Subcutaneous abdominal adipose tissue (tissue), 5 donors: ENCODE measurements around the gene ZPR1.

Experiments
- H3K27ac ChIP-seq: one replicate; pipeline ENCODE4 v1.7.0; 2013; ENCODE audit warnings: low read depth, mild to moderate bottlenecking, inconsistent platforms, low read length, moderate library complexity
- H3K27me3 ChIP-seq, 5 donors: one replicate each; pipeline ENCODE4 v1.7.0; 2013; ENCODE audit warnings: low read length in 5 of 5, inconsistent platforms in 1 of 5; ENCODE audit not compliant: control insufficient read depth in 5 of 5, insufficient read depth in 4 of 5
- H3K36me3 ChIP-seq, 5 donors: one replicate each; pipeline ENCODE4 v1.7.0; 2013; ENCODE audit warnings: low read length in 5 of 5; ENCODE audit not compliant: control insufficient read depth in 5 of 5, insufficient read depth in 5 of 5
- H3K4me1 ChIP-seq, 5 donors: one replicate each; pipeline ENCODE4 v1.7.0; 2013; ENCODE audit warnings: low read length in 5 of 5, mild to moderate bottlenecking in 3 of 5, moderate library complexity in 1 of 5; ENCODE audit not compliant: control insufficient read depth in 5 of 5, insufficient read depth in 5 of 5
- H3K4me3 ChIP-seq, 5 donors: one replicate each; pipeline ENCODE4 v1.7.0; 2013; ENCODE audit warnings: low read length in 5 of 5, low read depth in 1 of 5
- H3K9ac ChIP-seq, 5 donors: one replicate each; pipeline ENCODE4 v1.7.0; 2013; ENCODE audit warnings: low read length in 5 of 5, mild to moderate bottlenecking in 4 of 5, moderate library complexity in 3 of 5
- H3K9me3 ChIP-seq, 5 donors: one replicate each; pipeline ENCODE4 v1.7.0; 2013; ENCODE audit warnings: low read length in 5 of 5; ENCODE audit not compliant: control insufficient read depth in 5 of 5
- donor health status: healthy.
- donor health status: healthy.
- donor health status: healthy.
- donor health status: healthy.
- donor health status: healthy.

The ZPR1 gene

DNA sequence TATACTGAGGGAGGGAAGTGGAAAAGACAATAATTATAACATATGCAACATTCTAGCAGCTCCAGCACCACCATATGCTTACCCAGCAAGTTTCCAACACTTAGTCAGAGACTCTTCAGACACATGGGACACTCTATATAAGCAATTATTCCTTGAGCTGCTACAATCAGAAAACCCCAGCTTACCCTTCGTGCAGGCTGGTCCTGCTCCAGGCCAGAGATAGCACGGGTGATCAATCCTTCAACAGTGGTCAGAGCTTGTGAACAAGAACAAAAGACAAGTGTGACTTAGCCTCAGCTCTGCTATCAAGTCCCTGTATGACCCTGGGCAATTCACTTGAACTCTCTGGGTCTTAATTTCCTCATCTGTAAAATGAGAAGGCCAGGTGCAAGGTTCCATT is 1.5 kb downstream of the ZPR1 start:
- H3K9ac ChIP-seq = peak overlapping the region in 1 of 5 donors; percentile 92
- H3K4me1 ChIP-seq = peaks cover 11 to 25% (median 23%) of the 10 kb centered on the region in 5 donors
- H3K36me3 ChIP-seq = peaks cover 18 to 52% (median 43%) of the 10 kb centered on the region in 5 donors
- H3K27ac ChIP-seq = no peak overlapping the region
- H3K4me3 ChIP-seq = peak overlapping the region in 1 of 5 donors; percentile 84
- H3K9me3 ChIP-seq = no peaks in the 10 kb centered on the region
- H3K27me3 ChIP-seq = no peaks in the 10 kb centered on the region

DNA sequence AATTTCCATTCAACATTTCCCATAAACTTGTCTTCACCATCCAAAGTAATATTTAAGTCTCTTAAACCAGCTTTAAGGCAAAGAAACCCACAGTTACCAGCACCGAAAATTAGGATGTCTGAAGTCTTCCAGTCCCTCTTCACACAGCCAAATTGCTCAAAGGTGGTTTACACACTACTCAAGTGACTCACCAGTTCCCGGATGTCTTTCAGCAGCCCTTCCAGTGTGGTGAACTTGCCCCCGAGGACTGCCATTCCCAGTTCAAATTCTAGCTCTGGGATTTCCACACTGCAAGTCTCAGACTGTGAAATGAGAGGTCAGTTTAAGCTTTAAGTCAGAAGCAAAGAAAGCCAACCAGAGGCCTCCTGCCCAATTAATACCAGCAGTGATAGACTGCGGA is 5.1 kb downstream of the ZPR1 start:
- H3K9me3 ChIP-seq = no peaks in the 10 kb centered on the region
- peaks cover 7 to 13% (median 12%) of the 10 kb centered on the region in 5 donors for H3K4me1 ChIP-seq
- H3K9ac ChIP-seq = no peak overlapping the region
- no peak overlapping the region for H3K4me3 ChIP-seq
- no peak overlapping the region for H3K27ac ChIP-seq
- peaks cover 37 to 85% (median 73%) of the 10 kb centered on the region in 5 donors for H3K36me3 ChIP-seq
- H3K27me3 ChIP-seq = no peaks in the 10 kb centered on the region

DNA sequence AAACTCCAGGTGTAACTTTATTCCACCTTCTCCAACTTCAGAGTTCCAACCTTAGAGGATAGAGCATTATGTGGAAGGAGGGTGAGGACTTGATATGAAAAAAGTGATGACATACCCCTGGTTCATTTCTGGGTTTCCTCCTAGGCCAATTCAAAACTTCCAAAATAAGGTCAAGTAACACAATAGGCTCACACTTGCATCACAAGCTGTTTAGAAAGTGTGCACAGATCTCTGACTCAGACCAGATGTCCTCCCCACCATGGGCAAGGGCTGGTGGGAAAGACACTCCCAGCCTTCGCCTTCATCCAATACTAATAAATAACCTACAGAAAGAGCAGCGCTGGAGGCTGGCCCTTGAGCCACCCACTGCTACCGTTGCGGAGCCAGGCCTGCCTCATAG is 9.3 kb downstream of the ZPR1 start:
- peaks cover 35 to 66% (median 50%) of the 10 kb centered on the region in 5 donors for H3K36me3 ChIP-seq
- no peak overlapping the region for H3K27ac ChIP-seq
- H3K9me3 ChIP-seq = no peaks in the 10 kb centered on the region
- H3K4me1 ChIP-seq = peaks cover 0 to 12% (median 7%) of the 10 kb centered on the region in 5 donors
- no peak overlapping the region for H3K9ac ChIP-seq
- H3K27me3 ChIP-seq = no peaks in the 10 kb centered on the region
- H3K4me3 ChIP-seq = no peak overlapping the region

DNA sequence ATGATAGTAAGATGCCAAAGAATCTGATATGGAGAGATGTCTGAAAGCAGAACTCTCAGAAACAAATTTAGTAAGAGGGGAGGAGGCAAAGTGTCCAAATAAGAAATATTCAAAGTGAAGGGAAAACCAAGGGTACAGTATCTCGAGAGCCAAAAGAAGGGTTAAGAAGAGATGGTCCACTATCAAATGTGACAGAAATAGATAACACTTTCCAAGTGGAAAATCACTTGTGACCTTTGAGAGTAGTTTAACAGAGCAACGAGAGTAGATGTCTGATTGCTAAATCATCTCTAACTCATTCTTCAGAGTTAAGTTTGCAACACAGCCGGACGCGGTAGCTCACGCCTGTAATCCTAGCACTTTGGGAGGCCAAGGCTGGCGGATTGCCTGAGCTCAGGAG is 10.8 kb downstream of the ZPR1 start:
- Histone ChIP-seq H3K27me3 (no peaks in the 10 kb centered on the region), H3K9ac (no peak overlapping the region), H3K36me3 (peaks cover 23 to 51% (median 35%) of the 10 kb centered on the region in 5 donors), H3K4me3 (no peak overlapping the region), H3K27ac (peak overlapping the region; percentile 70), H3K4me1 (peaks cover 2 to 19% (median 16%) of the 10 kb centered on the region in 5 donors), H3K9me3 (no peaks in the 10 kb centered on the region)

- H3K9ac ChIP-seq = no peak overlapping the region
- H3K27ac ChIP-seq = peak overlapping the region; percentile 70
- H3K27me3 ChIP-seq = no peaks in the 10 kb centered on the region
- H3K4me1 ChIP-seq = peaks cover 6 to 24% (median 21%) of the 10 kb centered on the region in 5 donors
- H3K9me3 ChIP-seq = no peaks in the 10 kb centered on the region
- peaks cover 23 to 46% (median 33%) of the 10 kb centered on the region in 5 donors for H3K36me3 ChIP-seq
- H3K4me3 ChIP-seq = no peak overlapping the region
Measured at GRCh38 chr11:116776522-116776984, 11.3 kb downstream of the ZPR1 start.

DNA sequence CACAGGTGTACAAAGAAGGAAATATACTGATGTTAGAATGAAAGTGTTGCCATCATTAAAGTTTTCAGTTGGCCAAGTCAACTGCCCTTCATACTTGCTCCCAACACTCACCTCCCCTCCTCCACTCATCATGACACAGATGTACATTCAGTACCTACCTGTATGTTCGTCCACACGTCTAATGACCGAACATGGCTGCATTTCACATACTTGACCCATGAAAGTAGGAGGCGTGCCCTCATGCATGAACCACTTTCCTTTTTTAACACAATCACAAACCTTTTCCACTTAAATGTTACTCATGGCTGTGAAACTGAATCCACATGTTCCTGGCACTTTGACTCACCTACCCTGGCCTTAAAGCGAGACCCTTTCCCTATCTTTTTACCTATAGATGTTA is 11.8 kb downstream of the ZPR1 start:
- no peaks in the 10 kb centered on the region for H3K9me3 ChIP-seq
- no peak overlapping the region for H3K9ac ChIP-seq
- H3K4me1 ChIP-seq = peaks cover 6 to 30% (median 27%) of the 10 kb centered on the region in 5 donors
- no peaks in the 10 kb centered on the region for H3K27me3 ChIP-seq
- H3K36me3 ChIP-seq = peaks cover 18 to 41% (median 28%) of the 10 kb centered on the region in 5 donors
- no peak overlapping the region for H3K4me3 ChIP-seq
- peak overlapping the region; percentile 70 for H3K27ac ChIP-seq

DNA sequence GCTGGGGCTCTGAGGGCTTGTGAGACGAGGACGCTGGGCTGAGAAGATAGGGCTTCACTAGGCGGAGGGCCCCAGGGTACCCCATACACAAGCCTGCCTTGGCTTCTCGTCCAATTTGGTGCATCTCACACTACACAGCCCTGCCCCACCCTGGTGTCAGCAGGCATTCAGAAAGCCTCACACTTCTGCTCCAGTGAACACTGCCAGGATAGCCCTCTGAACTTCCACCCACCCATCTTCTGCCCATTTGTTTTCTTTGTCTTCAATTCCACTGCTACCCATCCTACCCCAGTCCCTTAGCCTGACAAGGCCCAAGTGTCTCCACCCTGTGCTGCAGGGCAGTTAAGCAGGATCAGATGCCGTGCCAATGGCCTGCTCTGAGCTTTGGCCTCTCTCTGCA is 13.2 kb downstream of the ZPR1 start:
- Histone ChIP-seq H3K4me1 (peaks cover 6 to 33% (median 31%) of the 10 kb centered on the region in 5 donors), H3K27me3 (no peaks in the 10 kb centered on the region), H3K36me3 (peaks cover 15 to 32% (median 21%) of the 10 kb centered on the region in 5 donors), H3K27ac (no peak overlapping the region), H3K4me3 (no peak overlapping the region), H3K9me3 (no peaks in the 10 kb centered on the region), H3K9ac (no peak overlapping the region)

- H3K4me1 ChIP-seq = peaks cover 6 to 33% (median 31%) of the 10 kb centered on the region in 5 donors
Measured at GRCh38 chr11:116773203-116774097, 14.4 kb downstream of the ZPR1 start.

DNA sequence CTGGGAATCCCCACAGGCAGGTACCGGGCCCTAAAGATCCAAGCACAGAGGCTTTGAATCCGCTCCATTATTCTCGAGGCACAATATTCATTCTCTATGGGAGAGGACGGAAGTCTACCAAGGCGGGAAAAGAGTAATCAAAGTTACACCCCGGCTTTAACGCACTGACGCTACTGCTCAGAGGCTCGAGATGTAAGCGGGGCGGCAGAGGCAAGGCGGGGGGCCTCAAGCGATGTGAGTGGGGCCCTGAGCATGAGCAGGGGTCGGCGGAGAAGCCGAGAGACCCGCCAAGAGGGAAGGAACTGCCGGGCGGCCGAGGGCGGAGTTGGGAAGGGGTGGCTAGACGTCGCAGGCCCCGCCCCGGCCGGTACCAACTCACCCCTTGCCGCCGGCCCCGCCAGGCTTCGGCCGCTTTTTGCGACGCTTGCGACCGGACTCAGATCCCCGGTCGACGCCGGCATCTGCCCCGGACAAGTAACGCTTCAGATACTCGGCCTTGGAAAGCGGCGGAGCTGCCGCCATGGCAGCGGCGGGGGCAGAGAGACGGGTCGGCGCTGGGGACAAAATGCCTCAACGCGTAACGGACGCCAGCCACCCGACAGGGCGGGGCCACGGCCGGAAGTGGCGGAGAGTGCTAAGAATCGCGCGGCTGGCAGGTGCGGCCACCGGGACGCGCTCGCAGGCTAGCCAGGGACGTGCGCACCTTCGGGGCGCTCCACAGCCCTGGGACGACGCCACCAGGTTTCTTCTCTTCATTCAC is 15.2 kb downstream of the ZPR1 start, which contains the start of gene BUD13:
BUD13 (minus strand) TSS at position 545 of the 760 bp plus-strand sequence; CDS start at position 522, 23 bp downstream.
- Histone ChIP-seq H3K4me3 (peak within 1 kb of the TSS; percentile 76 to 96 (median 93)), H3K36me3 (peaks cover 5 to 22% (median 9%) of the 10 kb centered on the region in 5 donors), H3K27ac (peak within 1 kb of the TSS; percentile 86), H3K9ac (peak within 1 kb of the TSS; percentile 89 to 98 (median 91)), H3K9me3 (no peaks in the 10 kb centered on the region), H3K4me1 (peaks cover 6 to 33% (median 31%) of the 10 kb centered on the region in 5 donors), H3K27me3 (no peaks in the 10 kb centered on the region)

More at GRCh38 chr11:116773203-116774097, 14.4 kb downstream of the ZPR1 start:
- Histone ChIP-seq H3K27ac (peak overlapping the region; percentile 82), H3K27me3 (no peaks in the 10 kb centered on the region), H3K36me3 (peaks cover 11 to 30% (median 14%) of the 10 kb centered on the region in 5 donors), H3K4me3 (peak overlapping the region; percentile 76 to 96 (median 93)), H3K9ac (peak overlapping the region; percentile 15 to 84 (median 57)), H3K9me3 (no peaks in the 10 kb centered on the region)
